GM12891 (cell line): Measurements from ENCODE around the gene VTI1A.

Experiments
- POLR2A ChIP-seq: IDR thresholded peaks from 2 replicates; pipeline ENCODE4 v1.6.1; 2011; ENCODE audit warnings: low read depth, low read length, control low read depth
- POLR2AphosphoS5 ChIP-seq: IDR thresholded peaks from 2 replicates; pipeline ENCODE4 v1.6.1; 2011; ENCODE audit warnings: low read depth, low read length, control low read depth

DNA sequence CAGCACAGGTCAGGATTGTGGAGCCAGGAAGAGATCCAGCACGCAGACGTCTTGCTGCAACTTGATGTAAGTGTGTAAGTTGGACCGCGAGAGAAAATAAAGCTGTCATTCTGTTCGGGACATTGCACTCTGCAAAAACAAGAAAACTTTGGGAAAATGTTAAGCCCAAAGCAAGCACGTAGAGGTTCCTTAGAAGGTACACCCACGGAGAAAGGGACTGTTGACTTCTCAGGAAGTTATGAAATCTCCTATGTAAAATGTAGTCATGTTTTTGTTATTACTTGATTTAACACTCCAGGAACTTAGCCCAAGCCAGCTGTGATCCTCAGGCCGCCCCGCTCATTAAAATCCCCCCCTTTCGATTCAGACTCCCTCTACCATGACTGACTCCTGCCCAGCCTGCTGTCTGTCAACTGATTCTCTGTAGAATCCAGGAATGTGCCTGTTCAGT is 307.0 kb downstream of the VTI1A start:
- TF ChIP-seq POLR2AphosphoS5 (no peak), POLR2A (no peak)
